Measurements from ENCODE around the gene NUDT22. TPM values are rescaled to one million over a fixed set of nuclear protein-coding genes. Genes with fewer than 3 reads are reported as not detected.

Gene NUDT22
- total RNA-seq, 4 donors from 2014 or later = 22.8 to 47.8 (median 38.0) TPM

GRCh38 chr11:64206457-64207255 is 19.4 kb upstream of the NUDT22 start, which contains the start of gene FERMT3:
FERMT3 (plus strand) TSS chr11:64206721; CDS start chr11:64207365, 644 bp downstream.
- ATAC-seq (ENCODE audit: low FRiP score) (no peak), DNase-seq (ENCODE audit: low spot score) (no peak)
- no peak for TF ChIP-seq CTCF (IDR thresholded peaks at IDR 0.05)

DNA sequence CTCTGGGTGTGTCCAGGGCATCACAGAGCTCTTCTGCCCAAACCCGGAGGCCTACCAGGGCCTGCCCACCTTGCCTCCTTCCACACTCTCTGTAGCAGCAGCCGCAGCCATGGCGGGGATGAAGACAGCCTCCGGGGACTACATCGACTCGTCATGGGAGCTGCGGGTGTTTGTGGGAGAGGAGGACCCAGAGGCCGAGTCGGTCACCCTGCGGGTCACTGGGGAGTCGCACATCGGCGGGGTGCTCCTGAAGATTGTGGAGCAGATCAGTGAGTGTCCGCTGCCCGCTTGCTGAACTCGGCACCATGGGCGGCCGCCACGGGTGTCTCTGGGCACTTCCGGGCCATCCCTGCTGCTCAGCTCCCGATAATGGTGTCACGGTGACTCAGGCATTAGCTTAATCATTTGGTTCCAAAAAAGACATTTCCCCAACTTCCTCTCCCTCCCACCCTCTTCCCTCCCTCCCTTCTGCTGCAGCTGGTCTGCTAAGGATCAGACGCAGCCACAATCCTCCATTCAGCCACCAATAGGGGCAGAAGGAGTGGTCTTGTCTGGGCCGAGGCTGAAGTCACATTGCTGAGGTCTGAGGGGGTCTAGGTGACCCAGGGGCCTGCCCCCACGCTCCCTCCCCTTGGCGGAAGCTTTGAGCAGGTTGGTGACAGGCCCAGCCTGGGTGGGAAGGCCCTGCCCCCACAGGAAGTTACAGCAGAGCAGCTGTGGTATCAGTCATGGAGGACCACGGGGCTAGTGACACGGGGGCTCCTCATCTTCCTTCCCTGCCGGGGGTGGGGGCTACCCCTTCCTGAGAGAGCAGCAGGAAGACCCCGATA is 18.6 kb upstream of the NUDT22 start:
- DNase-seq (ENCODE audit: low spot score) (no peak), ATAC-seq (ENCODE audit: low FRiP score) (peak; percentile 31)
- no peak for TF ChIP-seq CTCF (IDR thresholded peaks at IDR 0.05)

GRCh38 chr11:64208086-64208795 is 17.8 kb upstream of the NUDT22 start:
- no peak for DNase-seq (ENCODE audit: low spot score)
- no peak for ATAC-seq (ENCODE audit: low FRiP score)
- TF ChIP-seq CTCF (IDR thresholded peaks at IDR 0.05) = no peak

- no peak for TF ChIP-seq CTCF (IDR thresholded peaks at IDR 0.05)
- DNase-seq (ENCODE audit: low spot score) (no peak), ATAC-seq (ENCODE audit: low FRiP score) (no peak)
Observed at GRCh38 chr11:64208796-64209562, 17.1 kb upstream of the NUDT22 start.

DNA sequence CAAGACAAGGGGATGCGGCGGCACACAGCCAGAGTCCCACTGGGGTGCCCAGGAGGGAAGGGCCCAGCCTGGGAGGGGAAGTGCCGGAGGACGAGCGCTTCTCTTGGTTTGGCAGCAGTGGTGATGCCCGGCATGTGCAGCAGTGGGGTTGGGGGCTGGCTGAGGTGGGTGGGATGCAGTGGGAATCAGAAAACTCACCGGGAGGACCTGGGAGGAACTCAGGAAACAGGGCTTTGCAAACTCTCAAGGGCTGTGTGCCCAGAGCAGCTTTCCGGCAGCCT is 16.6 kb upstream of the NUDT22 start:
- ATAC-seq (ENCODE audit: low FRiP score) (no peak), DNase-seq (ENCODE audit: low spot score) (no peak)
- no peak for TF ChIP-seq CTCF (IDR thresholded peaks at IDR 0.05)

GRCh38 chr11:64210301-64211020 is 15.6 kb upstream of the NUDT22 start:
- DNase-seq (ENCODE audit: low spot score) (no peak), ATAC-seq (ENCODE audit: low FRiP score) (no peak)
- TF ChIP-seq CTCF (IDR thresholded peaks at IDR 0.05) = no peak

All from omental fat pad (tissue), 4 donors.